ENCODE data around the gene ZNF593.

Gene ZNF593

GRCh38 chr1:26148887-26149286 lies 20.8 kb upstream of the ZNF593 start:
- no peak for DNase-seq (ENCODE audit: low read depth)

DNA sequence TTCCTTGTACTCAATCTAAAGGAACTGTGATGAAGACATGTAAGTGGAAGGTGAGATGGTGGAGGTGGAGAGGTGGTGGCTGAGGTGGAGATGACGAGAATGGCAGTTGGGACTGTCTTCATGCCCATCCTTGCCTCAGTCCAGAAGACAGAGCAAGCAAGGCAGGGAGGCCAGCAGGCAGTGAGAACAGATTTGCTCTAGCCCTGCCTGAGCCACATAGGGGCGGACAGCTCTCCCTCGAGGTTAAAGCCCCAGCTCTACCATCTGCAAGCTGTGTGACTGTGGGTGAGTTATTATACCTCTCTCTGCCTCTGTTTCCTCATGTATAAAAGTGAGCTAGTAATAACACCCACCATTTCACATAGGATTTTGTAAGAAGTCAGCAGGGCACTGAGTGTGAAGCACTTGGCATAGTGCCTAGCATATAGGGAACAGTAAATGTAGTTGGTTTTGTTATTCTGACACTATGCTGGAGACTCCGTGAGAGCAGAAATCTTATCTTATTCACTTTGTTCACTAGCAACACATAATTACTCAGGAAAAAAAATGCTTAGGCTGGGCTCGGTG lies 15.7 kb upstream of the ZNF593 start:
- no peak for DNase-seq (ENCODE audit: low read depth)

- DNase-seq (ENCODE audit: low read depth): no peak
Observed at GRCh38 chr1:26154750-26155149, 15.0 kb upstream of the ZNF593 start.

- no peak for DNase-seq (ENCODE audit: low read depth)
Observed at GRCh38 chr1:26155370-26156284, 14.1 kb upstream of the ZNF593 start.

DNA sequence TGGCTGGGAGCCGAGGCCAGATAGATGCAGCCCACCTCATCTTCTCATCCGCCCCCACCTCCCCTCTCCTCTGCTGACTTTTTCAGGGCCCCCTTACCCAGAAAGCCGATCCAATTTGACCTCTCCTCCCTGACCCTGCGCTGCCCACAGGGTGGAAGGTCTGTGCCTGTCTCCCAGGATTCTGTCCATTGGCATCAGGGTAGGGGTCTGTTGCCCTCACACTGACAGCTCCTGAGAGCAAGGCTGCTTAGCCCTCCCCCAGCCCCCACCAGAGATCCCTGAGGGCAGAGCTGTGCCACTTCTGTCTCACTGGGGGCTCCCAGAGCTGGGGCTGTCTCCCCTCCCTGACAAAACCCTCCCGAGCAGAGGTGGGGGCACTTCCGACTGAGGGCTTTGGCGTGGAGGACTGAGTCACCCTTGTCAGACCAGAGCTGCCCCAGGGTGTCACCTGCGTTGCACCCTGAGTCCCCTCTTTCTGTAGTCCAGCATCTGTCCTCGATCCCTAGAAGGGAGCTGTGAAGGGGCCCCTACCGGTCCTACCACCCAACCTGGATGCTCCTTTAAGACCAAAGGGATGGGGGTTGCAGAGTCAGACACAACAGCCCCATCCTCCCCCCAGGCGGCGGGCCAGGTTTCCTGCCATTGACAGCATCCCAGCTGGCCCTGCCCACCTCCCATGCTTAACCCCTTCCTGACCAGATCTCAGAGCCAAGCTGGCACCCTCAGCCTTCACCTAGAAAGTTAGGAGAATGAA lies 13.2 kb upstream of the ZNF593 start:
- no peak for DNase-seq (ENCODE audit: low read depth)

- DNase-seq (ENCODE audit: low read depth): no peak
Observed at GRCh38 chr1:26158271-26158907, 11.3 kb upstream of the ZNF593 start.

GRCh38 chr1:26158908-26159742 lies 10.6 kb upstream of the ZNF593 start, which contains the start of gene FAM110D:
TSS of gene FAM110D (plus strand) at chr1:26159079. CDS start at chr1:26161292, 2,213 bp downstream.
- no peak for DNase-seq (ENCODE audit: low read depth)

GRCh38 chr1:26159743-26160039 lies 10.0 kb upstream of the ZNF593 start:
- DNase-seq (ENCODE audit: low read depth): no peak

- no peak for DNase-seq (ENCODE audit: low read depth)
Observed at GRCh38 chr1:26160527-26161414, 8.9 kb upstream of the ZNF593 start.

DNA sequence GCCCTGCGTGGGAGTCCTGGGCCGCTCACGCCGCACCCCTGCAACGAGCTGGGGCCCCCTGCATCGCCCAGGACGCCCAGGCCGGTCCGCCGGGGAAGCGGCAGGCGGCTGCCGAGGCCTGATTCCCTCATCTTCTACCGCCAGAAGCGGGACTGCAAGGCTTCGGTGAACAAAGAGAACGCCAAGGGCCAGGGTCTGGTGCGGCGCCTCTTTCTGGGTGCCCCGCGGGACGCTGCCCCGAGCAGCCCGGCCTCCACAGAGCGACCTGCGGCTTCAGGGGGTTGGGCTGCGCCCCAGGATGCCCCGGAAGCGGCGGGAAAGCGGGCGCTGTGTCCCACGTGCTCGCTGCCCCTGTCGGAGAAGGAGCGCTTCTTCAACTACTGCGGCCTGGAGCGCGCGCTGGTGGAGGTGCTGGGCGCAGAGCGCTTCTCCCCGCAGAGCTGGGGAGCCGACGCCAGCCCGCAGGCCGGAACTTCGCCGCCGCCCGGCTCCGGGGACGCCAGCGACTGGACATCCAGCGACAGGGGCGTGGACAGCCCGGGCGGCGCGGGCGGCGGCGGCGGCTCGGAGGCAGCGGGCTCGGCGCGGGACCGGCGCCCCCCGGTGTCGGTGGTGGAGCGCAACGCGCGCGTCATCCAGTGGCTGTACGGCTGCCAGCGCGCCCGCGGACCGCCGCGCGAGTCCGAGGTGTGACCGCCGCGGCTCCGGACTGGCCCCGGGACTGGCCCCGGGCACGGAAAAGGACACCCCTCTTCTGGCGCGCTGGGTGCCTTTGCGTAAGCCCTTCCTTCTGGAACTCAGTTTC lies 8.1 kb upstream of the ZNF593 start:
- peak; percentile 31 for DNase-seq (ENCODE audit: low read depth)

DNA sequence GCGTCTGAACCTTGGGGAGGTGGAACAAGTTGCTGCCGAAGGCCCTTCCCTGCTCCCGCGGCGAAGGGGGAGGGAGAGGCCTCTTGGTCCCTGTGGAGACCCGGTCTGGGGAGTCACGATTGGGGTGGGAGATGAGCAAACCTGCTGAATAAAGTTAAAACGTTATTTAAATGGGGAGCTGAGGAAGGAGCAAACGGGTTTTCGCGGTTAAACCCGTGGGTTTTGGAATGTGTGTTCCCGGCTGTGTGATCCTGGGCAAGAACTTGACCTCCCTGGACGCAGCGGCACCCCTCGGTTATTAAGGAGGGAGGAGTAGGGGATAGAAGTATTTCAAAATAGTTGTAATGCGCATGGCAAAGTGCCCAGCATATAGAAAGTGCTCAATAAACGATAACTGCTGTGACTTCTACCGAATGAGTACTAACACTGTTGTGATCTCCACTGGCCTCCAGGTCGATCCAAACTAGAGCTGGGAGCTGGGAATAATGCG lies 7.4 kb upstream of the ZNF593 start:
- no peak for DNase-seq (ENCODE audit: low read depth)

- no peak for DNase-seq (ENCODE audit: low read depth)
Observed at GRCh38 chr1:26163684-26164035, 6.0 kb upstream of the ZNF593 start.

- no peak for DNase-seq (ENCODE audit: low read depth)
Observed at GRCh38 chr1:26164036-26164860, 5.5 kb upstream of the ZNF593 start.

DNA sequence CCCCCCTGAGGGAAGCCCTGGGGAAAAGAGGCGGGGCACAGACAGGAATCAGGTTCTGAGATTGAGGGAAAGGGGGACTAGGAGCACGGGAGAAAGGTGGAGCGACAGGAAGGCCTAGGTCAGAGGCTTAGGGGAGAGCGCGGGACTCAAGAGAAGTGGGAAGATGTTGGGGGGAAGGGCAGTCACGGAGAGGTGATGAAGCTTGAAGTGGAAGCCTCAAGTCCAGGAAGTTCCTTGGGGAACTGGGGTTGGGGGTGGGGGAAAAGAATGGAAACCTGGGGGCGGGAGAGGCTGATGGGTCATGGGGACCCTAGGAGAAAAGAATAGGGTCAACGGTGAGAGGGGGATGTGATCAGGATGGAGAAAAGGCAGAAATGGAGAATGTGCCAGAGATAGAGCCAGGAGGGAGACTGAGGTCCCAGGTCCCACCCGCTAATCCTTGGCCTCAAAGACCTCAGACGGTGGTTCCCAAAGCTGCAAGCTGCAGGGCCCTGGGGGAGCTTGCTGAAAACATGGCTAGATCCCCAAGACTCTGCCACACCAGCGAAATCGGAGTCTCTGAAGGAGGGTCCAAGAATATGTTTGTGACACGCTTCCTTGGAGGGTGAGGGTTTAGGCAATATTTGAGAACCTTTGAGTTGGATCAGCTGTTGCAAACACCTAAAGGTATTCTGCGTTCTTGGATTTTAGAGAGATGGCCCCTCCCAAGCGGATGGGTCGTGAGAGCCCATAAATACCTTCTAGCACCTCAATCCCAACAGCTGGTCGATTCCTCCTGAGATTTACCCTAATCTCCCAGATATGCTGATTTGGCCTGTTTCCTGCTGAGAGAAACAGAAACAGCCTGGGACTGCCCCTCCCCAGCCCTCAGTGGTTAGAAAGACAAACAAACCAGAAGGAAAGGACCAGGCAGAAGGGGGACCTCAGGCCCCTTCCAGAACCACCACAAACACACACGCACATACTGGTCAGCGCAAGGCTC lies 4.6 kb upstream of the ZNF593 start:
- DNase-seq (ENCODE audit: low read depth): no peak

DNA sequence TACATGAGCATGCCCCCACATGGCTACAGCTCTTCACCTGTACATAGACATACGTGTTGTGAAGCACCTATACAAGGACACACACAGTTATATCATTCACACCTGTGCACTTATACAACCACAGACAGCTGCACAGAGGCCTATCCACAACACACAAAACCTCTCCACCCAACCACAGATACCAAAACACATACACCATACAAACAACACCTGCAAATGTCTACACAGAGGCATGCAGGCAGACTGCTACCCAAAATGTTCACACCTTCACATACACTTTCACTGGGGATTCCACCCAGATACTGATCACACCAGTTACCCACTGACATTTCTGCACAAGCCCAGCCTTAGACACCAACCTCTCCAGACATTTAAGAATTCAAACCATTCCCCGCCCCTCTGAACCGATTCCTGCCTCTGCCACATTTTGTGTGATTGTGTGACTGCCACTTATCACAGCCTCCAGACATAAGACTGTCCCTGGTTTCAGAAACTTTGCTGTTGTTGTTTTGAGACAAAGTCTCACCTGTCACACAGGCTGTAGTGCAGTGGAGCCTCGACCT lies 2.9 kb upstream of the ZNF593 start:
- DNase-seq (ENCODE audit: low read depth): no peak

DNA sequence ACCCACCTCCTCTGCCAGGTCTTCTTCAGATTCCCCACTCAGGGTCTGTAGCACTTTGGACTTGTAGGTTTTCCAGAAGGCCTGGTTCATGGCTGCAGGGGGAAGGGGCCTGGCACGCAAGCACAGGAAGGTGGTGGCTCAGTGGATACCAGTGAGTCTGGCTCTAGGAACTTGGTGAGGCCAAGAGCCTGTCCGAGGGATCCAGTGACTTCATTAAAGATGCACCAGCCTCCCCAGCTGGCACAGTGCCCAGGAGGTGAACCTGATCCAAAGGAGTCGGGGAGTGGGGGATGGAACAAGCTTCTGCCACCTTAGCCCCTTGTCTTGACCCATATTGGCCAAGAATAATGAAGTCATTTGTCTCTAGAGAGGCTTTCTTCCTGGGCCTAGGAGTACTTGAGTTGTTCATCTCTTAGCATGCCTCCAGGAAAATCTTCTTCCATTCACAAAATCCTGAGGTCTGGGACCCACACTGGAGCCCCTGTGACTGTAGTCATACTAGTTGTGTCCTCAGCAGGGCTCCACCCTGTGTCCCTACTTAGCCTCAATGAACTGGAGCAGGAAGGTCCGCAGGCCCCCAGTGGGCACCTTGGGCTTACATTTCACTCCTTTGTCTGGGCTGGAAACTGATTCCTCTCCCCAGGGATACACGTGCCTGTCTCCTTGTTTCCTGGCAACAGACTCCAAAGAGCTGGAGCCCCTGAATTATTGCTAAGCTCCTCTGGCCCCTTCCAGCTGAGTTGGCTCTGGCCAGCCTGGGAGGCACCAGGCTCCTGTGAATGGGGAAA lies 1.1 kb upstream of the ZNF593 start, which contains the start of gene C1orf232:
Gene C1orf232 (minus strand): TSS at position 554 of the 788 bp plus-strand sequence. CDS start 464 bp downstream, at position 90.
- DNase-seq (ENCODE audit: low read depth): no peak
